Lung (tissue), 12 donors: ENCODE data around the gene PHKG1. TPM values are rescaled to one million over a fixed set of nuclear protein-coding genes. Genes with fewer than 3 reads are reported as not detected.
"Not testable (repeated sequence)": the region's sequence is repeated elsewhere in the genome, so short reads cannot be mapped to it uniquely, and the experiment has no call there.

Source experiments
- ATAC-seq: fragments of 200-7000 bp; cut with Tn5 transposase; one replicate; pipeline ENCODE4 v1.9.1; 2020; ENCODE audit warnings: moderate number of reproducible peaks; ENCODE audit not compliant: insufficient read depth, low FRiP score
- DNase-seq, 3 donors: peaks; one replicate each; pipeline ENCODE4 v3.0.0-alpha.2; 2013 to 2017
- H3K27ac ChIP-seq, 2 donors: one replicate each; pipeline ENCODE4 v1.5.1; 2013; ENCODE audit warnings: mild to moderate bottlenecking in 2 of 2, moderate library complexity in 2 of 2, control low read depth in 1 of 2, inconsistent platforms in 1 of 2, low read depth in 1 of 2, low read length in 1 of 2
- H3K27me3 ChIP-seq, 3 donors: one replicate each; pipeline ENCODE4 v1.5.1; 2013; ENCODE audit warnings: low read length in 2 of 3; ENCODE audit not compliant: control insufficient read depth in 3 of 3, insufficient read depth in 3 of 3
- H3K36me3 ChIP-seq, 4 donors: one replicate each; pipeline ENCODE4 v1.5.1; 2013; ENCODE audit warnings: low read length in 4 of 4, mild to moderate bottlenecking in 1 of 4, moderate library complexity in 1 of 4; ENCODE audit not compliant: control insufficient read depth in 4 of 4, insufficient read depth in 4 of 4
- H3K4me1 ChIP-seq, 5 donors: one replicate each; pipeline ENCODE4 v1.5.1; 2013; ENCODE audit warnings: low read length in 5 of 5, mild to moderate bottlenecking in 2 of 5, moderate library complexity in 1 of 5; ENCODE audit not compliant: control insufficient read depth in 5 of 5, insufficient read depth in 5 of 5
- H3K4me3 ChIP-seq: one replicate; pipeline ENCODE4 v1.5.1; 2013; ENCODE audit warnings: mild to moderate bottlenecking, control low read depth, moderate library complexity
- H3K9ac ChIP-seq, 2 donors: one replicate each; pipeline ENCODE4 v1.5.1; 2013; ENCODE audit warnings: low read length in 2 of 2, control low read depth in 1 of 2; ENCODE audit not compliant: insufficient read depth in 1 of 2
- H3K9me3 ChIP-seq, 4 donors: one replicate each; pipeline ENCODE4 v1.5.1; 2013; ENCODE audit warnings: low read length in 3 of 4, mild to moderate bottlenecking in 1 of 4, moderate library complexity in 1 of 4; ENCODE audit not compliant: control insufficient read depth in 4 of 4, insufficient read depth in 3 of 4
- WGBS, 2 donors: extraction: QIAGEN DNeasy Blood & Tissue Kit; methylation state at CpG; one replicate each; pipeline ENCODE4 v1.1.7; 2013; 5-methylcytosine and 5-hydroxymethylcytosine counted together
- polyA plus RNA-seq, 2 donors: library from polyadenylated mRNA; stranded (reverse); fragments of 200-250 nt; gene quantifications; one replicate each; pipeline ENCODE4 v1.2.1, GENCODE V29; 2013
- total RNA-seq, 2 donors: library from RNA; depleted of rRNA in 1 of 2; stranded (reverse); fragments of >200 nt in 1 of 2; gene quantifications; one replicate each; pipeline ENCODE4 v1.2.1, GENCODE V29; 2014 to 2021
- TF ChIP-seq, protein P1 (sequence below): IDR thresholded peaks from 2 replicates; pipeline ENCODE4 v1.5.1; 2012; ENCODE audit warnings: mild to moderate bottlenecking; ENCODE audit errors: control extremely low read depth, extremely low read depth
- donor health status: control.
- donor health status: control.
- donor health status: Bipolar disorder and iron deficiency.
- donor health status: healthy.
- donor health status: DM: yes; HTN: yes; CAD: no.

Gene PHKG1
- total and polyA plus RNA-seq, 4 donors, result 0.71 to 1.8 (median 1.3) TPM

DNA sequence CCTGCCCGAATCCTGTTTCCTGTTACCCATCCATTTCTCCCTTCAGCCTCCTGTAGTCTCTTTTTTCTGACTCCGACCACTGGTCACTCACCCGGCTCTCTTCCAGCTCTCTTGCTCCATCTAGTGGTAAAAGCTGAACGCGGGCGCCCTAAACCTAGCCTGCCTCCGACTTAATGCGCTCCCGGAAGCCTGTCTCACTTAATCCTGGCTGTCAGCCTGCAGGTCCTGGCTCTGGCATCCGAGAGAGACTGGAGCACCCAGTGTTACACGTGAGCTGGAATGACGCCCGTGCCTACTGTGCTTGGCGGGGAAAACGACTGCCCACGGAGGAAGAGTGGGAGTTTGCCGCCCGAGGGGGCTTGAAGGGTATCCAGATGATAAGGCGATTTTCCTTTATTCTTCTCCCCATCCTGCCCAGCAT is 18.4 kb downstream of the PHKG1 start:
- H3K9me3 ChIP-seq, result no peaks in the 10 kb centered on the region
- H3K4me1 ChIP-seq, result peaks cover 0 to 6% (median 2%) of the 10 kb centered on the region in 5 donors
- TF ChIP-seq, protein P1, sequence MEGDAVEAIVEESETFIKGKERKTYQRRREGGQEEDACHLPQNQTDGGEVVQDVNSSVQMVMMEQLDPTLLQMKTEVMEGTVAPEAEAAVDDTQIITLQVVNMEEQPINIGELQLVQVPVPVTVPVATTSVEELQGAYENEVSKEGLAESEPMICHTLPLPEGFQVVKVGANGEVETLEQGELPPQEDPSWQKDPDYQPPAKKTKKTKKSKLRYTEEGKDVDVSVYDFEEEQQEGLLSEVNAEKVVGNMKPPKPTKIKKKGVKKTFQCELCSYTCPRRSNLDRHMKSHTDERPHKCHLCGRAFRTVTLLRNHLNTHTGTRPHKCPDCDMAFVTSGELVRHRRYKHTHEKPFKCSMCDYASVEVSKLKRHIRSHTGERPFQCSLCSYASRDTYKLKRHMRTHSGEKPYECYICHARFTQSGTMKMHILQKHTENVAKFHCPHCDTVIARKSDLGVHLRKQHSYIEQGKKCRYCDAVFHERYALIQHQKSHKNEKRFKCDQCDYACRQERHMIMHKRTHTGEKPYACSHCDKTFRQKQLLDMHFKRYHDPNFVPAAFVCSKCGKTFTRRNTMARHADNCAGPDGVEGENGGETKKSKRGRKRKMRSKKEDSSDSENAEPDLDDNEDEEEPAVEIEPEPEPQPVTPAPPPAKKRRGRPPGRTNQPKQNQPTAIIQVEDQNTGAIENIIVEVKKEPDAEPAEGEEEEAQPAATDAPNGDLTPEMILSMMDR, result peak; percentile 88
- ATAC-seq, result peak; percentile 92
- peak overlapping the region in 1 of 2 donors; percentile 6 for H3K27ac ChIP-seq
- H3K4me3 ChIP-seq, result no peak overlapping the region
- H3K36me3 ChIP-seq, result peaks cover 3 to 21% (median 12%) of the 10 kb centered on the region in 4 donors
- no peaks in the 10 kb centered on the region for H3K27me3 ChIP-seq
- DNase-seq, result peak; percentile 84 to 87 (median 85)
- no peak overlapping the region for H3K9ac ChIP-seq
- WGBS, 2 donors, result 19 to 29% methylated on average over 19 of the region's 19 CpGs

DNA sequence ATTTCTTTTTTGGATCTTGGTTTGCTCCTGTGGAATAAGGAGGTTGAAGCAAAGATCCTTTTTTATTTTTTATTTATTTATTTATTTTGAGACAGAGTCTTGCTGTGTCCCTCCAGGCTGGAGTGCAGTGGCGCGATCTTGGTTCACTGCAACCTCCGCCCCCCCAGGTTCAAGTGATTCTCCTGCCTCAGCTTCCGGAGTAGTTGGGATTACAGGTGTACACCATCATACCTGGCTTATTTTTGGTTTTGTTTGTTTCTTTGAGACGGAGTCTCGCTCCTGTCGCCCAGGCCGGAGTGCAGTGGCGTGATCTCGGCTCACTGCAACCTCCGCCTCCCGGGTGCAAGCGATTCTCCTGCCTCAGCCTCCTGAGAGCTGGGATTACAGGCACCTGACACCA is 26.4 kb downstream of the PHKG1 start:
- not testable (repeated sequence) for H3K4me1 ChIP-seq, H3K4me3 ChIP-seq, H3K27ac ChIP-seq, H3K9ac ChIP-seq, DNase-seq, H3K9me3 ChIP-seq, H3K27me3 ChIP-seq, ATAC-seq
- WGBS, 2 donors, result 96 to 97% methylated on average over 13 of the region's 13 CpGs
- H3K36me3 ChIP-seq, result peaks cover 6 to 21% (median 10%) of the 10 kb centered on the region in 4 donors

DNA sequence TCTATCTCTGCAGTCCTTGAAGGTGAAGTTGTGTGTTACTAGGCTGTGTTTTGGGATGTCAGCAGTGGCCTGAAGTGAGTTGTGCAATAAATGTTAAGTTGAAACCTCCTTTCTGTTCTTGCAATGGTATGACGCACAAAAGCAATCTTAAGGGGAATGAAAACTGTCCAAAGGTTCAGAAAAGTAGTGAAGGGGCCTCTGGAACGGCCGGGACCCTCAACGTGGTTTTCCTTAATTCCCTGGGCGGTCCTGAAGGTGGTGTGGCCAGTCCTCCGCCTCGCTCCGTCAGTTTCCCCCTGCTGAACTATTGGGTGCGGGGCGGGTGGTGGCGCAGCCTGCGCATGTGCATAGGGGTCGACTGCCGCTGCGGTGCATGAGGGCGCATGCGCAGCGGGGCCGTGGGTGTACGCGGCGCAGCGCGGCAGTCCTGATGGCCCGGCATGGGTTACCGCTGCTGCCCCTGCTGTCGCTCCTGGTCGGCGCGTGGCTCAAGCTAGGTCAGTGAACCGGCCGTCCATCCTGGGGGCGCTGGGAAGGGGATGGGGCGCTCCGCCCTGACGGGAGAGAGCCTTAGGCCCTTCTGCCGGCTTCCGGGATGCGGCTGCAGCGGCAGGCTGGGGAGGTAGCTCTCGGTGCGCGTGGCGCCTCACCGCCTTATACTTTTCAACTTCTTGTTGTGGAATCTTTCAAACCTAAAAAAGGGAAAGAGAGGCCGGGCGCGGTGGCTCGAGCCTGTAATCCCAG is 28.7 kb downstream of the PHKG1 start, which contains the start of gene SUMF2:
Gene SUMF2, plus strand, starts transcription at position 405 of the 744 bp plus-strand sequence. Its CDS starts 26 bp downstream, at position 431.
- ATAC-seq (peak; percentile 96), DNase-seq (peak; percentile 94 to 96 (median 96))
- peaks cover 12 to 23% (median 19%) of the 10 kb centered on the region in 4 donors for H3K36me3 ChIP-seq
- H3K9me3 ChIP-seq, result no peaks in the 10 kb centered on the region
- H3K9ac ChIP-seq, result peak within 1 kb of the TSS; percentile 75 to 81
- H3K4me1 ChIP-seq, result peaks cover 0 to 9% (median 0%) of the 10 kb centered on the region in 5 donors
- WGBS, 2 donors, result 0% methylated on average over 48 to 49 of the region's 49 CpGs
- no peaks in the 10 kb centered on the region for H3K27me3 ChIP-seq
- peak within 1 kb of the TSS; percentile 85 for H3K4me3 ChIP-seq
- peak within 1 kb of the TSS; percentile 85 to 94 for H3K27ac ChIP-seq
- TF ChIP-seq, protein P1, result no peak

DNA sequence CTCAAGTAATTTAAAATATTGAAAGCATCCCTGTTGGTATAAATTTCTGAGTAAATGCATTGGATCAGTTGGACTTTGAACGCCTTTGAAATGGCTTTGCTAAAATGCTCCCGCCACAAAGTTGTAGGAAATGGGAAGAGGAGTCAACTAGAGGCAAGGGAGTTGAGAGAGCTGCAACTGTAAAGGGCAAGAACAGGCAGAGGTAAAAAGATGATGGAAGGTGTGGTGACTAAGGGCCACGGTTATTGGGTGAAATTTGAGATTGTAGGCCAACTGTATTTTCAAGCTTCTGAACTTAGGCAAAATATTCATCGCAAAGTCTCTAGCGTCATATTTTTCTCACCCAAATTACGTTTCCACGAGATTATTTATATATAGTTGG is 29.3 kb downstream of the PHKG1 start:
- 75 to 77% methylated on average over 7 of the region's 7 CpGs for WGBS, 2 donors
- H3K36me3 ChIP-seq, result peaks cover 13 to 25% (median 20%) of the 10 kb centered on the region in 4 donors

More for the DNA sequence above, 29.3 kb downstream of the PHKG1 start:
- H3K27ac ChIP-seq, result peak overlapping the region in 1 of 2 donors; percentile 94
- H3K4me1 ChIP-seq, result peaks cover 0 to 9% (median 0%) of the 10 kb centered on the region in 5 donors
- H3K9ac ChIP-seq, result no peak overlapping the region
- DNase-seq (no peak), ATAC-seq (no peak)
- TF ChIP-seq, protein P1, result no peak
- no peaks in the 10 kb centered on the region for H3K9me3 ChIP-seq
- H3K4me3 ChIP-seq, result no peak overlapping the region
- no peaks in the 10 kb centered on the region for H3K27me3 ChIP-seq
